ENCODE results near the gene SPSB4.
"Not testable (repeated sequence)": the region's sequence is repeated elsewhere in the genome, so short reads cannot be mapped to it uniquely, and the experiment has no call there.

SPSB4 gene

GRCh38 chr3:141050576-141051442 is at the start of gene SPSB4:
SPSB4 (plus strand) TSS chr3:141051347; CDS start chr3:141066105, 14,758 bp downstream.
- no peak for DNase-seq (ENCODE audit: low read depth)

DNA sequence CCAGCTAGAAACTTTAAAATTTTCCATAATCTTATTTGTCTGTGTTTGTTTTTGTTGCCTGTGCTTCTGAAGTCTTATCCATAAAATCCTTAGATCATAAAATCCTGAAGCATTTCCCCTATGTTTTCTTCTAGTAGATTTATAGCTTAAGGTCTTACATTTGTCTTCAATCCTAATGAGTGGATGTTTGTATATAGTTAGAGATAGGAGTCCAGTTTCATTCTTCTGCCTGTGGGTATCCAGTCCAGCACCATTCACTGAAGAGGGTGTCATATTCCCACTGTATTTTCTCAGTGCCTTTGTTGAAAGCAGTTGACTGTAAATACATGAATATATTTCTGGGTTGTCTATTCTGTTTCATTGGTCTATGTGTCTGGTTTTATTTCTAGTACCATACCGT is 44.8 kb upstream of the SPSB4 start:
- DNase-seq (ENCODE audit: low read depth), result no peak

DNA sequence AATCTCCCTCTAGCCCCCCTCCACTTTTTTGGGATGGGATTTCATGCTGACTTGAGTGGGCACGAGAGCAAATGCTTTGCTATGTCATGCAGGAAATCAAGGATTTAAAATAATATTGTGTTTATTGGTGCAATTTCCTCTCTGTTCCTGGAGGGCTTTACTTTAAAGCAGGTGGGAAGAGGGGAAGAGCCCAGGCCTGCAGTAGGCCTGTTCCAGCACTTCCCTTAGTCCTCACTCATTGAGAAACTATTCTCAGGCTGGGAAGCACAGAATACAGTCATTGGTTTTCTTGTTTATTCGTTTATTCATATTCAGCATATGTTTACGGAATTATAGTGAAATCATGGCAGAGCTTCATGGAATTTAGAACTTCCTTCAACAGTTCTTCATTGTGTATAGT is 41.7 kb upstream of the SPSB4 start:
- DNase-seq (ENCODE audit: low read depth), result no peak

GRCh38 chr3:141011232-141011996 is 39.7 kb upstream of the SPSB4 start:
- DNase-seq (ENCODE audit: low read depth), result peak; percentile 38

- DNase-seq (ENCODE audit: low read depth), result no peak
Observed at GRCh38 chr3:141011997-141012262, 39.2 kb upstream of the SPSB4 start.

GRCh38 chr3:141012571-141012970 is 38.6 kb upstream of the SPSB4 start:
- DNase-seq (ENCODE audit: low read depth), result no peak

DNA sequence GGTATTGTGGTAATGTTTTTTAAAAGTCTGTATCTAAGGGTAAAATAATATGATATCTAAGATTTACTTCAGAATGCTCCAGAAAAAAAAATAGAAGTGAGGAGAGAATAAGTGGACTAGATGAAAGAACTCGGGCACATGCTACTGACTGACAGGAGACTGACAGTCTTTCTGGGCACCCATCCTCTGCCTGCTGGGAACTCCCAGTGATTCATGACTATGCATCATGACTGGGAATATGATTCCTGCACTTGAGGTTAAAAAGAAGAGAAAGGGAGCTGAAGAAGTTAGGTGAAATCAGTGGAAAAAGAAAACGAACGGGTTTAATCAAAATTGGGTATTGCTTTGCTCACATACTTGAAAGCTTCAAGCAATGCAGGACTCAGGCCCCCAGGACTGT is 35.7 kb upstream of the SPSB4 start:
- DNase-seq (ENCODE audit: low read depth), result no peak

GRCh38 chr3:141017366-141018322 is 33.5 kb upstream of the SPSB4 start:
- not testable (repeated sequence) for DNase-seq (ENCODE audit: low read depth)

DNA sequence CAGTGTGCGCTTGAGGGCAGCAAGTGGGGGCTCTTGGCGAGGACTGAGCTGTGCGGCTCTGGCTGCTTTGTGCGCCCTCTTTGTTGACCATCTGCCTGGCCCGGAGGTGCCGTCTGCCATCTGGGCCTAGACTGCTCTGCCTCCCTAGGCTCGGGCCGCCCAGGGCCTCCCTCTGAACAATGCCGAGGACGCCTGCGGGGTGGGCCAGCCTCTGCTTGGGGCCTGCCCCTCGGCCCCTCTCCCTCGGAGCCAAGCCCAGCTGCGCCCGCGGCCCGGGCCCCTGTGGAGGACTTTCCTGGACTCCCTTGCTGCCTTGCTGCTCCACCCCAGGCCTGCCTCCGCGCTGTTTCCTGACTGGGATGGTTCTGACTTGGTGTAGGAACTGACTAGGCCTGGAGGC is 31.9 kb upstream of the SPSB4 start:
- DNase-seq (ENCODE audit: low read depth), result no peak

- DNase-seq (ENCODE audit: low read depth), result no peak
Observed at GRCh38 chr3:141020143-141020830, 30.9 kb upstream of the SPSB4 start.

GRCh38 chr3:141021261-141021660 is 29.9 kb upstream of the SPSB4 start:
- no peak for DNase-seq (ENCODE audit: low read depth)

DNA sequence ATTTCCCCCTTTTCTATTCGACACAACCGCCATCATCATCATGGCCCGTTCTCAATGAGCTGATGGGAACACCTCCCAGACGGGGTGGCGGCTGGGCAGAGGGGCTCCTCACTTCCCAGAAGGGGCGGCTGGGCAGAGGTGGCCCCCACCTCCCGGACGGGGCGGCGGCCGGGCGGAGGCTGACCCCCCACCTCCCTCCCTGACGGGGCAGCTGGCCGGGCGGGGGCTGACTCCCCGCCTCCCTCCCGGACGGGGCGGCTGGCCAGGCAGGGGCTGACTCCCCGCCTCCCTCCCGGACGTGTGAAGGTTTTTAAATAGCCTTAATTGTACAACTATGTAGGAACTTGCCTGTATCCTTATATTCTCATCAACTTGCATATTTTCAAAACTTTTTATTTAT is 20.9 kb upstream of the SPSB4 start:
- DNase-seq (ENCODE audit: low read depth), result no peak

DNA sequence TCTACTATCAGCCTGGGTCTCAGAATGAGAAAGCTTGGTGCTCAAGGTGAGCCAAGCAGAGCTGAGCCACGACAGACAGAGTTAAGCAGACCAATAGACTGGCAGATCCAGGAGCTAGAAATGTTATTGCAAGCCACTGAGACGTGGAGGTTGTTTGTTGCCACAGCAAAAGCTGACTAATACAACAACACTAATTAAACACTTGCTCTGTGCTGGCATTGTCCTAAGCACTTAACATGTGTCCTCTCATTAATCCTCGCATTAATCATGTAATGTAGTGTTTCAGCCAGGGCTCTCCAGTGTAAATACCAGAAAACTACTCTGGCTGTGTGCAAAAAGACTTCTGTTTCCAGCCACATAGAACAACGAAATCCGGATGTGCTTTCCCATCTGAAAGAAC is 11.6 kb upstream of the SPSB4 start:
- DNase-seq (ENCODE audit: low read depth), result no peak

GRCh38 chr3:141044695-141045641 is 6.2 kb upstream of the SPSB4 start:
- DNase-seq (ENCODE audit: low read depth), result no peak

DNA sequence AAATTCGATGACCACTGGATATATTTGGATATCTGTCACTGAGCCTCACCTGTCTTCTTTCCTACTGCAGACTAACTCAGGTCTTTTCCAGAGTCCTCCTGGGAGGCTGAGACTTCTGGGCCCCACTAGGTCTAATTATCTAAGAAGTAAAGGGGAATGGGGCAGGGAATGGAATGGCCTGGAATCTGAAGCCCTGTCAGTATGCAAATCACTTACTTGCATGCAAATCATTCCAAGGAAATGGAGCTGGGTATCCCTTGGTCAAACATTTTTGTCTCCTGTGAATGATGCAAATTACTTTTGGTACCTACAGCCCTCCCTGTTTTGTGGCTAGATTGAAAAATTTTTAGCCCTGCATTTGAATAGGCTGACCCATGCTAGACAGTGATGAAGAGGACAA is 5.3 kb upstream of the SPSB4 start:
- DNase-seq (ENCODE audit: low read depth), result no peak

GRCh38 chr3:141047168-141047567 is 4.0 kb upstream of the SPSB4 start:
- no peak for DNase-seq (ENCODE audit: low read depth)

DNA sequence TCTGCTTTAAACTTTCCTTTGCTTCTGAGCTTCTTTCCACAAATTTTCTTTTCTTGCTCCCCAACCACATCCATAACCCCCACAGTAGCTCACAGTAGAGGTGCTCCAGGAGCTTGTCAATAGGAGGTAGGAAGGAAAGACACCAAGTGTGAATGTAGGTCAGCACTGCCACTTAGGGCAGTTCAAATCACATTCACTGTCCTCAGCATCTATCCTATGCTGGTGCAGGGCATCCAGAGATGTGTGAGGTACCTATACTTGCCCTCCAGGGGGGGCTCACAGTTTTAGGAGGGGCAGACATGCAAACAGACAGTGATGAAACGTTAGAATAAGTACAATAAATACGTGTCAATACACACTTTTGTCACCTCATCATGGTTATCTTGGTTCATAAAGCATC is 1.5 kb upstream of the SPSB4 start:
- DNase-seq (ENCODE audit: low read depth), result no peak

DNA sequence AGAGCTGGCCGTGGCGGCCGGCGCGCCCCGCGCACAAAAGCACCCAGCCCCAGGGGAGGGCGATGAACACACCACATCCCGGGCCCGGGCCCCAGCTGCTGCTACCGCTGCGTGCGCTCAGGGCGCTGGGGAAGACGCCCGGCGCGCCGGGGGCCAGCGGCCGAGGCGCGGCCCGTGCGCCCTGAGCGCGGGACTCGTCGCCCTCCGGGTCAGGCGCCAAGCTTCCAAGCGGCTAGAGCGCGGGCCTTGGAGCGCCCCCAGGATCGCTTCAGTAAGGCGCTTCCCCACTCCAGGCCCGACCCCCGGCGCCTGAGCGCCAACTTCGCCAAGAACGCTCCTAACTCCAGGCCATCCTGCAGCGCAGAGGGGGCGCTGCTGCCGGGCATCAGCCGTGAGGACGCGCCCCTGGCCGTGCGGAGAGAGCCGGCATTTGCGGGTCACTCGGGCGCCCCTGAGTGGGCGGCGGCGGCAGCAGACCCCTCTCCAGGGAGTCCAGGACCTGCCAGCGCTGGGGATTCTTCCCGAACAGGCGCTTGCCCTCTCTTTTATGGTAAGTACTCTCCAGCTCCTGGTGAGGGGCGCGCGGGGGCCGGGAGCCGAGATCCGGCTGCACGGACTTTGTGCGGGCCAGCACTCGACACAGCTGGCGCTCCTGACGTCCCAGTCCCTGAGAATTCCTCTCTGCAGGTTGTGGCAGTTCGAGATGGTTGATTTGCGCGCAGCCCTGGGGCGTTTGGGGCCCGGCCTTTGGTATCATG is 475 bp downstream of the SPSB4 start:
- DNase-seq (ENCODE audit: low read depth), result no peak

DNA sequence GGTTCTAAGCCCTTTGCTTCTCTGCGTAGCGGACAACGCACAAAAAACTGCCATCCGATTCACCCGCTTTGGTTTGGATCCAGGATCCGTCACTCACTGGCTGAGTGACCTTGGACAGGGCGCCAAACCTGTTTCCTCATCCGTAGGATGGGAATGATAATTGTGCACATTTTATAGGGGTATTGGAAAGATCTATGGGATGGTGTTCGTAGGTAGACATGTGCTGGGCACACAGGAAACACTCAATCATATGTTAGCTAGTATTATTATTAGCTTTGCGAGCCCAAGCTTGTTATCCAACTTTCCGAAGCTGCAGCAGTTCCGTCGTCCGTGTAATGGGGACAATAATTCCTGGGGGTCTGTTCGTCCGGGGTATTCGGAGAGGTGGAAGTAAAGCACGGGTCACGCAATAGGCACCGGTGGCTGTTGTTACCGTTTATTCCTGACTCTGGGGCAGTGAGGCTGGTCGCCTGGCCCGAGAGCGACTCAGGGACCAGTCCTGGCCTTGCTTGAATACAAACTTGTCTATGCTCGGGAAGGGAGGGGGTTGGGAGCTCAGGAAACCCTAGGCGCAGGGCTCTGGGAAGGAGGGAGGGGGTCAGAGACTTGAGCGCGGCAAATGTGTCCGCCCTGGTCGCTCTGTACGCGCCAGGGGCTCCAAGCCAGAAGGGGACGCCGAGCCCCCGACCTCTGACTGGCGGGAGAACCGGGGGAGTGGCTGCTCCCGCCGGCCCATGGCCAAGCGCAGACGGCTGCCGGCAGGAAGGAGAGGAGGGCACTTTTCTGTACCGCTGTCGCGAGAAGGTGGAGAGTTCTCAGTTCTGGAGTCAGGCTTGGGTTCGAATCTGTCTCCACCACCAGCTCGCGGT is 1.3 kb downstream of the SPSB4 start:
- DNase-seq (ENCODE audit: low read depth), result no peak

Measured in activated T-helper 1 cell treated with Interleukin-2 at 50 U/mL for 16 hours (primary cell).